ENCODE measurements around the gene PSPN. TPM values are rescaled to one million over a fixed set of nuclear protein-coding genes. Genes with fewer than 3 reads are reported as not detected.

Gene PSPN, protein sequence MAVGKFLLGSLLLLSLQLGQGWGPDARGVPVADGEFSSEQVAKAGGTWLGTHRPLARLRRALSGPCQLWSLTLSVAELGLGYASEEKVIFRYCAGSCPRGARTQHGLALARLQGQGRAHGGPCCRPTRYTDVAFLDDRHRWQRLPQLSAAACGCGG
- total RNA-seq (2022; extraction: Qiagen RNA extraction; ENCODE audit: low read depth), result 0.50 to 1.1 TPM (median 0.69 TPM) in 5 replicates

GRCh38 chr19:6375411-6376010, at the start of gene PSPN:
Gene PSPN (minus strand): TSS chr19:6375933. CDS start chr19:6375849, 84 bp downstream.

DNA sequence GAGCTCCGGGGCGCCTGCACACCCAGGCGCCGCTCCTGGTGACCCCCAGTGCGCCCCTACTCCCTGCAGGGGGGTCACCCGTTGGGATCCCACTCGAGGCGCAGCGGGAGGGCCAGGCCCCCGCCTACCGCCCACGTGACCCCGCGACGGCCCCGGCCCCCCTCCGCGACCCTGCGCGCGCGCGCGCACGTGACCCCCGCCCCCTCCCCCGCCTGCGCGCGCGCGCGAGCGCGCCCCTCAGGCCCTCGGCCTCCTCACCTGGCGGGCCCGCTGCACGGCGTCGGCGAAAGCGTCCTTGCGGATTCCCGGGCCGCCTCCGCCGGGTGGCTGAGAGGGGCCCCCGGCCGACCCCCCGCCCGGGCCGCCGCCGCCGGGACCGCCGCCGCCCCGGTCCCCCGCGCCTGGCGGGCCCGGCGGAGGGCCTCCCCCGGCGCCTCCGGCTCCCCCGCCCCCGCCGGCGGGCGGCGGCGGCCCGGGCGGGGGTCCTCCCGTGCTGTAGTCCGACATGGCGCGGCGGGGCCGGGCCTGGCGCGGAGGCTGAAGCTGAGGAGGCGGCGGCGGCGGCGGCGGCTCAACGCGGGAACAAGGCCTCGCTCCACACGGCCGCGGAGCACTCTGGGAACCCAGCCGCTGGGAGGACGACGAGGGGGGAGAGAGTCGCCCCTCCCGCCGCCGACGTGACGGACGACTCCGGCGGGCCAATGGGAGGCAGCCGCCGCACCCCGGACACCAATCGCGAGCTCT, 48.6 kb upstream of the PSPN start, which contains the start of gene KHSRP:
Gene KHSRP (minus strand): TSS at position 617 of the 744 bp plus-strand sequence. CDS start 110 bp downstream, at position 507.

DNA sequence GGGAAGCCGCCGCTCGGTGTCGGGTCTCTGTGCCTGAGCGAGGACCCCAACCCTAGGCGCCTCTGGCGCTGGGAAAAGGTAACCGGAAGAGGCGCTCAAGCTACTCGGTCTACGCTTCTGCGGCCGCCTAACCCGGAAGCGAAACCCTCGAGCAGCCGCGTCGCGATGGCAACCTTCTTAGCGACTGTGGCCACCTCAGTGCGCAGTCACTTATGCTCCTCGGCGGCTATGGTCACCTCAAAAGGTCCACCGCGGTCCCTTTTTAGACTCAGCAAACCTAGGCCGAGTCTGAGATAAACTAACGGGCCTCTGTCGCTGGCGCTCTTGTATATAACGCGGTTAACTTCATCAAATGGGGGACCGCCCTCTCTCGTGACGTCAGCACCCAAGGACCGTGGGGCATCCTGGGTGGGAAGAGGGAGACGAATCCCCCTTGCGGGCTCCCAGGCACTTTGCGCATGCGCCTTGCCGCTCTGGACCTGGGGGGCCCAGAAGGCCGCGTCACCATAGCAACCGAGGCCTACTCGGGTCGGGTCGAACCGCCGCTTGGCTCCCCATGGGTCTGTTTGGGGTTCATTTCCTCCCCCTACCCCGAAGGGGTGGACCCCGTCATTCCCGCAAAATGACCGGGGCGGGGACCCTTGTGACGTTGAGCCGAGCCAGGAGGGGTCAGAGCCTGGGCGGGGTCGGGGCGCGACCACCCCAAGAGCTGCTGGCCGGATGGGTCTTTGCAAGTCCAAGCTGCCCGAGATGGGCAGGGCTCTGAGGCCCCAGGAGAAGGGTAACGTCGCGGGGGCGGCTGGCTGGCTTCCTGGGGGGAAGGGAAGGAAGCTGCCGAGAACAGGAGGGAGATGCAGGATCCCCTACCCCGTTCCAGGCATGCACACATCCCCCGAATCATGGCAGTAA, 17.6 kb upstream of the PSPN start, which contains the start of gene GTF2F1:
Gene GTF2F1 (minus strand): TSS at position 91 of the 909 bp plus-strand sequence. CDS start 169 bp downstream, outside the sequence.

DNA sequence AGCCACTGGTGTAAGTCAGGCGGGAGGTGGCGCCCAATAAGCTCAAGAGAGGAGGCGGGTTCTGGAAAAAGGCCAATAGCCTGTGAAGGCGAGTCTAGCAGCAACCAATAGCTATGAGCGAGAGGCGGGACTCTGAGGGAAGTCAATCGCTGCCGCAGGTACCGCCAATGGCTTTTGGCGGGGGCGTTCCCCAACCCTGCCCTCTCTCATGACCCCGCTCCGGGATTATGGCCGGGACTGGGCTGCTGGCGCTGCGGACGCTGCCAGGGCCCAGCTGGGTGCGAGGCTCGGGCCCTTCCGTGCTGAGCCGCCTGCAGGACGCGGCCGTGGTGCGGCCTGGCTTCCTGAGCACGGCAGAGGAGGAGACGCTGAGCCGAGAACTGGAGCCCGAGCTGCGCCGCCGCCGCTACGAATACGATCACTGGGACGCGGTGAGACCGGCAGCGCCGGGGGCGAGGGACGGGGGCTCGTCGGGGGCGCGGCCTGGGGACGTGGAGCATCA, 3.1 kb downstream of the PSPN start, which contains the start of gene ALKBH7:
Gene ALKBH7 (plus strand): TSS at position 201 of the 502 bp plus-strand sequence. CDS start 27 bp downstream, at position 228.

DNA sequence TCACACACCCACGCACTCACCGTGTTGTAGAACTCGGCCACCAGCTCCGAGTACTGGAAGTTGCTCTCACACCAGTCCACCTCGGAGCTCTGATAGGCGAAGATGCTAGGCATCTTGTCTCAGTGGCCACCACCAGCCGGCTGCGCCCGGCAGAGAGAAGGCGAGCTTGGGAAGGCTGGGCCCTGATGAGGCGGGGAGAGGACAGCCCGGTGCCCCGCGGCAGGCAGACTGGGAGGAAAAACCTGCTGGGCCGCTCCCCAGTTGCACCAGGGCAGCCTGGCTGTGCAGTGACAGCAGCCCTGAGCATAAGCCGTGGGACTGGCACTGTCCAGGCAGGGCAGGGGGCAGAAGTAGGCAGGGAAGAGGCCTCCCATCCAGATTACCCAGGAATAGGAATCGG, 42.3 kb downstream of the PSPN start, which contains the start of gene ACER1:
Gene ACER1 (minus strand): TSS at position 174 of the 400 bp plus-strand sequence. CDS start 61 bp downstream, at position 113.

Other genes with a start within 250 kb of the PSPN start
- 0.46 TPM in 1 of 5 replicates, not detected in the others for gene ACSBG2, start 240.3 kb downstream of the PSPN start, total RNA-seq (2022; extraction: Qiagen RNA extraction; ENCODE audit: low read depth)
- 16.2 to 25.2 TPM (median 21.8 TPM) in 5 replicates for gene MLLT1, start 96.0 kb downstream of the PSPN start, total RNA-seq (2022; extraction: Qiagen RNA extraction; ENCODE audit: low read depth)
- not detected in 5 replicates for gene ACER1, start 42.3 kb downstream of the PSPN start, total RNA-seq (2022; extraction: Qiagen RNA extraction; ENCODE audit: low read depth)
- 37.0 to 72.8 TPM (median 70.3 TPM) in 5 replicates for gene CLPP, start 14.4 kb downstream of the PSPN start, total RNA-seq (2022; extraction: Qiagen RNA extraction; ENCODE audit: low read depth)
- 17.0 to 39.5 TPM (median 27.5 TPM) in 5 replicates for gene ALKBH7, start 3.1 kb downstream of the PSPN start, total RNA-seq (2022; extraction: Qiagen RNA extraction; ENCODE audit: low read depth)
- gene GTF2F1, start 17.2 kb upstream of the PSPN start, total RNA-seq (2022; extraction: Qiagen RNA extraction; ENCODE audit: low read depth), result 60.4 to 67.1 TPM (median 63.6 TPM) in 5 replicates
- gene KHSRP, start 48.9 kb upstream of the PSPN start, total RNA-seq (2022; extraction: Qiagen RNA extraction; ENCODE audit: low read depth), result 153 to 214 TPM (median 202 TPM) in 5 replicates
- 0.11 to 0.23 TPM (median 0.15 TPM) in 4 of 5 replicates, not detected in the other for gene SLC25A41, start 57.8 kb upstream of the PSPN start, total RNA-seq (2022; extraction: Qiagen RNA extraction; ENCODE audit: low read depth)
- 14.4 to 21.7 TPM (median 19.9 TPM) in 5 replicates for gene SLC25A23, start 83.9 kb upstream of the PSPN start, total RNA-seq (2022; extraction: Qiagen RNA extraction; ENCODE audit: low read depth)
- 2.2 to 6.3 TPM (median 5.2 TPM) in 5 replicates for gene CRB3, start 88.3 kb upstream of the PSPN start, total RNA-seq (2022; extraction: Qiagen RNA extraction; ENCODE audit: low read depth)
- 0.13 to 0.27 TPM (median 0.24 TPM) in 4 of 5 replicates, not detected in the other for gene DENND1C, start 105.9 kb upstream of the PSPN start, total RNA-seq (2022; extraction: Qiagen RNA extraction; ENCODE audit: low read depth)
- 4.4 to 8.1 TPM (median 7.2 TPM) in 5 replicates for gene TUBB4A, start 126.4 kb upstream of the PSPN start, total RNA-seq (2022; extraction: Qiagen RNA extraction; ENCODE audit: low read depth)
- 3.2 to 6.5 TPM (median 6.1 TPM) in 5 replicates for gene TNFSF9, start 155.1 kb upstream of the PSPN start, total RNA-seq (2022; extraction: Qiagen RNA extraction; ENCODE audit: low read depth)
- gene CD70, start 215.2 kb upstream of the PSPN start, total RNA-seq (2022; extraction: Qiagen RNA extraction; ENCODE audit: low read depth), result 10.6 to 27.7 TPM (median 22.0 TPM) in 5 replicates

Data from A549 treated with ZK216348 at 1 μM for 4 hours (cell line).